AG10803 (cell line): ENCODE results near the gene PTCRA.
A peak's percentile ranks its signal among the peaks of the same experiment; 100 is the strongest.

Experiments
- DNase-seq: peaks from one replicate; pipeline ENCODE4 v3.0.0; 2010; ENCODE audit warnings: low read depth
- H3K4me3 ChIP-seq: 2 replicates; pipeline ENCODE4 v1.5.1; 2011; ENCODE audit warnings: mild to moderate bottlenecking, low read length, control low read depth
- CTCF ChIP-seq: conservative IDR thresholded peaks from 2 replicates; pipeline ENCODE4 v1.5.1; 2011; ENCODE audit warnings: mild to moderate bottlenecking, low read length, control low read depth, inconsistent platforms

PTCRA gene

DNA sequence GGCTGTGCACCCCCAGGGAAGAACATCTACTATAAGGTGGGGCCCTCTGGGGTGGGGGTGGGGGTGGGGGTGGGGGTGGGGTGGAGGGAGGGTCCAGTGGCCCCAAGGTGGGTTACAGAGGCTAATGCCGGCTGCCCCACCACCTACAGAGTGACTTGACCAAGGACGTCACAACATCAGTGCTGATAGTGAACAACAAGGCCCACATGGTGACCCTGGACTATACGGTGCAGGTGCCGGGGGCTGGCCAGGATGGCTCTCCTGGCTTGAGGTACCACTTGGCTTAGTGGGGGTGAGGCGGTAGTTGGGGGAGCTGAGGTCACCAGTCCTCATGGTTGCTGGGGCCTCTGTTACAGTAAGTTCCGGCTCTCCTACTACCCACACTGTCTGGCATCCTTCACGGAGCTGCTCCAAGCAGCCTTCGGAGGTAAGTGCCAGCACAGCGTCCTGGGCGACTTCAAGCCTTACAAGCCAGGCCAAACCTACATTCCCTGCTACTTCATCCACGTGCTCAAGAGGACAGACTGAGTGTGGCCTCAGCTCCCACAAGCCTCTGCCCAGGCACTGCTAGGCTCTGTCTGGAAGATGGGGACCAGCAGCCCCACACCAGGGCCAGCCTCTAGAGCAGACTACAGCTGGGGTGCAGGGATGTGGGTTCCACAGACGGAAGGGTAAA is 47.5 kb downstream of the PTCRA start:
- TF ChIP-seq CTCF = no peak
- H3K4me3 ChIP-seq = no peak overlapping the region
- no peak for DNase-seq

GRCh38 chr6:42963855-42964605 is 48.2 kb downstream of the PTCRA start:
- peak; percentile 30 for DNase-seq
- no peak overlapping the region for H3K4me3 ChIP-seq
- peak; percentile 27; the same call in 1 of the 2 replicates for TF ChIP-seq CTCF

DNA sequence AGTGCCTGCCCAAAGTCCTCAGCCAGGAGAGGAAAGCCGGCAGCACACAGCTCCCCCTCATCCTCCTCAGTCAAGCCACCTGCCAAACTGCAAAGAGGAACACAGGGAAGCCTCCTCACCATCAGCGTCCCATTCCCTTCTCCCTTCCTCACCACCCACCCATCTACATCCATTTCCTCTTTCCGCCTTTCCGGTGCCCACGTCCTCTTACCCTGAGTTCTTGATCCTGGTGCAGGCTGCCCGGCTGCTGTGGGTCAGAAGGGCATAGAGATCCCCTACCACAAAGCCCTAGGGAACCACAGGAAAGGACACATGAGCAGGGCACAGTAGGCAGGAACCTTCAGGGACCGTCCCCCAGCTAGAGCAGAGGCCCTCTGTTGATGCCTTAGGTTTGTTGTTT is 50.7 kb downstream of the PTCRA start:
- DNase-seq = no peak
- no peak for TF ChIP-seq CTCF
- H3K4me3 ChIP-seq = no peak overlapping the region

DNA sequence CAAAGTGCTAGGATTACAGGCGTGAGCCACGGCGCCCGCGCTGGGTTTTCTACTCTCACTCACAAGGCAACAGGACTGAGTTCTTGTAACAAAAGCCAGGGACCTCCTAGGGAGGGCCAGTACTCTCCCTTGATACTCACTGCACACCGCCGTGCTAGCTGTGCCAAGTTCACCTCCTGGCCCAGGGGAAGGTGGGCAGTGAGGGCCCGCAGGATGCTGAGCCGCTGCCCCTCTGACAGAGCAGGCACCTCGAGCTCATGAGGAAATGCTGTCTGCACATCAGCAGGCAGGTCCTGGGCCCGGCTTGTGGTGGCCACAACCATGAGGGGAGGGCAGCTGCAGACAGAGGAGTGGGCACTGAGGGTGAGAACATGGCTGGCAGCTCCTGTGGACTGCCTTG is 51.4 kb downstream of the PTCRA start:
- DNase-seq = no peak
- no peak overlapping the region for H3K4me3 ChIP-seq
- no peak for TF ChIP-seq CTCF

- H3K4me3 ChIP-seq = no peak overlapping the region
- no peak for DNase-seq
- TF ChIP-seq CTCF = no peak
Measured at GRCh38 chr6:42968126-42968701, 52.4 kb downstream of the PTCRA start.

DNA sequence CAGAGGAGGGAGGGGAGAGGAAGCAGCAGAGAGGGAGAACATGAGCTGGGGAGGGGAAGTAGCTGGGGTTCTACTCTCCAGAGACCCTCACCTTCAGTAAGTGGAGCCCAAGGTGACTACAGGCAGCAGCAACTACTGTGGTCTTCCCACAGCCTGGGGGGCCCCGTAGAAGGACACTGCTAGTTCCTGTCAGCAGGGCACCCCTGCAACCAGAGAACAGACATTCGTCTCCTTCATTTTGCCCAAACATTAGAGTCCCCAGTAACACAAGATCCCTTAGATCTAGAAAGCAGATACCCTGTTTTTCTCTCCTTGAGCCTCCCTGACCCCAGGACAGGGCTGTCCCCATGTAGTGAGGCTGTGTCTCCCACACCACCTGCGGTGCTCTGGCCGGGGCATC is 52.9 kb downstream of the PTCRA start:
- no peak for TF ChIP-seq CTCF
- no peak overlapping the region for H3K4me3 ChIP-seq
- DNase-seq = no peak

- TF ChIP-seq CTCF = no peak
- DNase-seq = no peak
- no peak overlapping the region for H3K4me3 ChIP-seq
Measured at GRCh38 chr6:42969431-42969830, 53.6 kb downstream of the PTCRA start.
